Gastroesophageal sphincter (tissue), 3 donors: ENCODE results near the gene EEF2K.

ENCODE experiments used
- POLR2A ChIP-seq, 2 donors: fragments of 450-650 bp; IDR thresholded peaks; one replicate each; pipeline ENCODE4 v1.6.1; 2017; ENCODE audit warnings: antibody characterized with exemption in 2 of 2, mild to moderate bottlenecking in 2 of 2, moderate library complexity in 1 of 2
- TF ChIP-seq, protein P1 (sequence below), 4 experiments: fragments of 200-600 bp in 2 of 4; fragments of 450-650 bp in 2 of 4; sonication (generic) in 1 of 4; IDR thresholded peaks; one replicate each; pipeline ENCODE4 v1.5.1; 2017 to 2019; ENCODE audit warnings: antibody characterized with exemption in 4 of 4, mild to moderate bottlenecking in 2 of 4, moderate library complexity in 2 of 4

GRCh38 chr16:22162656-22163009 lies 43.4 kb upstream of the EEF2K start:
- TF ChIP-seq, protein P1, sequence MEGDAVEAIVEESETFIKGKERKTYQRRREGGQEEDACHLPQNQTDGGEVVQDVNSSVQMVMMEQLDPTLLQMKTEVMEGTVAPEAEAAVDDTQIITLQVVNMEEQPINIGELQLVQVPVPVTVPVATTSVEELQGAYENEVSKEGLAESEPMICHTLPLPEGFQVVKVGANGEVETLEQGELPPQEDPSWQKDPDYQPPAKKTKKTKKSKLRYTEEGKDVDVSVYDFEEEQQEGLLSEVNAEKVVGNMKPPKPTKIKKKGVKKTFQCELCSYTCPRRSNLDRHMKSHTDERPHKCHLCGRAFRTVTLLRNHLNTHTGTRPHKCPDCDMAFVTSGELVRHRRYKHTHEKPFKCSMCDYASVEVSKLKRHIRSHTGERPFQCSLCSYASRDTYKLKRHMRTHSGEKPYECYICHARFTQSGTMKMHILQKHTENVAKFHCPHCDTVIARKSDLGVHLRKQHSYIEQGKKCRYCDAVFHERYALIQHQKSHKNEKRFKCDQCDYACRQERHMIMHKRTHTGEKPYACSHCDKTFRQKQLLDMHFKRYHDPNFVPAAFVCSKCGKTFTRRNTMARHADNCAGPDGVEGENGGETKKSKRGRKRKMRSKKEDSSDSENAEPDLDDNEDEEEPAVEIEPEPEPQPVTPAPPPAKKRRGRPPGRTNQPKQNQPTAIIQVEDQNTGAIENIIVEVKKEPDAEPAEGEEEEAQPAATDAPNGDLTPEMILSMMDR (IDR thresholded peaks at IDR 0.05) = no peak
- no peak for TF ChIP-seq POLR2A (IDR thresholded peaks at IDR 0.05)
